EH (cell line): Measurements from ENCODE around the gene CBR4.

Experiments
- DNase-seq: peaks from one replicate; pipeline ENCODE4 v3.0.0-alpha.2; 2015; ENCODE audit warnings: low read depth

The CBR4 gene

GRCh38 chr4:169032883-169033645, 23.0 kb upstream of the CBR4 start:
- no peak for DNase-seq

- no peak for DNase-seq
Observed at GRCh38 chr4:169032194-169032593, 22.1 kb upstream of the CBR4 start.

GRCh38 chr4:169031392-169031791, 21.3 kb upstream of the CBR4 start:
- no peak for DNase-seq

- DNase-seq, result peak; percentile 22
Observed at GRCh38 chr4:169030562-169030982, 20.5 kb upstream of the CBR4 start.

GRCh38 chr4:169029947-169030346, 19.9 kb upstream of the CBR4 start:
- no peak for DNase-seq

- DNase-seq, result no peak
Observed at GRCh38 chr4:169027663-169028062, 17.6 kb upstream of the CBR4 start.

- no peak for DNase-seq
Observed at GRCh38 chr4:169025184-169025583, 15.1 kb upstream of the CBR4 start.

- DNase-seq, result peak; percentile 61
Observed at GRCh38 chr4:169024762-169025161, 14.7 kb upstream of the CBR4 start.

GRCh38 chr4:169018406-169018805, 8.4 kb upstream of the CBR4 start:
- no peak for DNase-seq

- no peak for DNase-seq
Observed at GRCh38 chr4:169017971-169018370, 7.9 kb upstream of the CBR4 start.

- no peak for DNase-seq
Observed at GRCh38 chr4:169015186-169015623, 5.2 kb upstream of the CBR4 start.

GRCh38 chr4:169014586-169014985, 4.5 kb upstream of the CBR4 start:
- peak; percentile 62 for DNase-seq

- DNase-seq, result no peak
Observed at GRCh38 chr4:169013396-169013795, 3.3 kb upstream of the CBR4 start.

GRCh38 chr4:169012049-169012448, 2.0 kb upstream of the CBR4 start:
- DNase-seq, result no peak

GRCh38 chr4:169009286-169010124, 550 bp downstream of the CBR4 start:
- DNase-seq, result peak; percentile 66

GRCh38 chr4:169005453-169006099, 4.5 kb downstream of the CBR4 start:
- DNase-seq, result peak; percentile 39

GRCh38 chr4:169000315-169000714, 9.7 kb downstream of the CBR4 start:
- no peak for DNase-seq

- no peak for DNase-seq
Observed at GRCh38 chr4:168999809-169000208, 10.2 kb downstream of the CBR4 start.

- no peak for DNase-seq
Observed at GRCh38 chr4:168998596-168998995, 11.5 kb downstream of the CBR4 start.

GRCh38 chr4:168995537-168996295, 14.3 kb downstream of the CBR4 start:
- peak; percentile 40 for DNase-seq

- DNase-seq, result no peak
Observed at GRCh38 chr4:168994958-168995357, 15.1 kb downstream of the CBR4 start.
